ENCODE results near the gene SLC48A1. TPM values are rescaled to one million over a fixed set of nuclear protein-coding genes. Genes with fewer than 3 reads are reported as not detected.

SLC48A1 gene
- polyA plus RNA-seq, 3 donors, result 9.4 to 19.6 (median 15.8) TPM

- H3K9me3 Mint-ChIP-seq, result no peaks in the 10 kb centered on the region
- Histone ChIP-seq H3K36me3 (replicated peaks in 1 of 2; ENCODE audit: control insufficient read depth in 1 of 2, insufficient read depth in 2 of 2, low read length in 2 of 2) (peaks cover 11 to 24% of the 10 kb centered on the region in 2 donors), H3K4me2 (replicated peaks; ENCODE audit: extremely low read depth, low read length, poor library complexity, severe bottlenecking) (no peak overlapping the region), H3K9ac (ENCODE audit: insufficient read depth, low read length, poor library complexity, severe bottlenecking) (no peak overlapping the region), H3K79me2 (ENCODE audit: insufficient read depth, low read length) (peaks cover 98% of the 10 kb centered on the region), H4K20me1 (ENCODE audit: insufficient read depth, low read length) (peaks cover 39% of the 10 kb centered on the region), H3K4me3 (replicated peaks in 1 of 3; ENCODE audit: low read depth in 2 of 3, low read length in 3 of 3) (no peak overlapping the region), H3K9me3 (replicated peaks in 1 of 2; ENCODE audit: control insufficient read depth in 1 of 2, insufficient read depth in 1 of 2, low read length in 2 of 2) (no peaks in the 10 kb centered on the region), H3K27ac (ENCODE audit: low read depth in 1 of 2, low read length in 2 of 2) (peak overlapping the region in 1 of 2 donors; percentile 9), H3K27me3 (ENCODE audit: control insufficient read depth in 2 of 2, insufficient read depth in 2 of 2, low read length in 2 of 2) (no peaks in the 10 kb centered on the region), H2AFZ (ENCODE audit: insufficient read depth, low read depth, low read length, poor library complexity, severe bottlenecking) (no peak overlapping the region), H3K4me1 (ENCODE audit: control insufficient read depth in 1 of 2, insufficient read depth in 2 of 2, low read length in 2 of 2) (peaks cover 71 to 83% of the 10 kb centered on the region in 2 donors)
- peaks cover 0 to 3% (median 3%) of the 10 kb centered on the region in 3 donors for H3K27me3 Mint-ChIP-seq (ENCODE audit: low read depth in 3 of 3)
- intact Hi-C loops (cut with micrococcal nuclease), result no loop called here
- no peak for DNase-seq
- WGBS (ENCODE audit: insufficient coverage), result 50% methylated on average over 1 of the region's 2 CpGs
- H3K36me3 Mint-ChIP-seq, result peaks cover 22 to 41% of the 10 kb centered on the region in 2 donors
- H3K4me3 Mint-ChIP-seq, result no peak overlapping the region
- TF ChIP-seq CTCF (IDR thresholded peaks at IDR 0.05), result no peak
- H3K27ac Mint-ChIP-seq, result peak overlapping the region in 3 of 7 donors; percentile 37 to 86 (median 68)
- H3K4me1 Mint-ChIP-seq, result peaks cover 94% of the 10 kb centered on the region
Measured at GRCh38 chr12:47805417-47805816, 32.4 kb downstream of the SLC48A1 start.

- Mint-ChIP-seq H3K27ac (peak overlapping the region in 5 of 7 donors; percentile 24 to 94 (median 63)), H3K9me3 (no peaks in the 10 kb centered on the region), H3K36me3 (peaks cover 28 to 41% of the 10 kb centered on the region in 2 donors), H3K27me3 (ENCODE audit: low read depth in 3 of 3) (peaks cover 0 to 3% (median 2%) of the 10 kb centered on the region in 3 donors), H3K4me3 (no peak overlapping the region), H3K4me1 (peaks cover 94% of the 10 kb centered on the region)
- Histone ChIP-seq H4K20me1 (ENCODE audit: insufficient read depth, low read length) (peaks cover 27% of the 10 kb centered on the region), H3K27ac (ENCODE audit: low read depth in 1 of 2, low read length in 2 of 2) (peak overlapping the region; percentile 87 to 91), H3K27me3 (ENCODE audit: control insufficient read depth in 2 of 2, insufficient read depth in 2 of 2, low read length in 2 of 2) (no peaks in the 10 kb centered on the region), H3K4me1 (ENCODE audit: control insufficient read depth in 1 of 2, insufficient read depth in 2 of 2, low read length in 2 of 2) (peaks cover 71 to 83% of the 10 kb centered on the region in 2 donors), H2AFZ (ENCODE audit: insufficient read depth, low read depth, low read length, poor library complexity, severe bottlenecking) (no peak overlapping the region), H3K9ac (ENCODE audit: insufficient read depth, low read length, poor library complexity, severe bottlenecking) (no peak overlapping the region), H3K79me2 (ENCODE audit: insufficient read depth, low read length) (peaks cover 99% of the 10 kb centered on the region), H3K4me2 (replicated peaks; ENCODE audit: extremely low read depth, low read length, poor library complexity, severe bottlenecking) (peak overlapping the region; percentile 55), H3K4me3 (replicated peaks in 1 of 3; ENCODE audit: low read depth in 2 of 3, low read length in 3 of 3) (no peak overlapping the region), H3K36me3 (replicated peaks in 1 of 2; ENCODE audit: control insufficient read depth in 1 of 2, insufficient read depth in 2 of 2, low read length in 2 of 2) (peaks cover 11 to 24% of the 10 kb centered on the region in 2 donors), H3K9me3 (replicated peaks in 1 of 2; ENCODE audit: control insufficient read depth in 1 of 2, insufficient read depth in 1 of 2, low read length in 2 of 2) (no peaks in the 10 kb centered on the region)
- 77% methylated on average over 3 of the region's 5 CpGs for WGBS (ENCODE audit: insufficient coverage)
- no peak for TF ChIP-seq CTCF (IDR thresholded peaks at IDR 0.05)
- no peak for DNase-seq
- intact Hi-C loops (cut with micrococcal nuclease), result no loop called here
Measured at GRCh38 chr12:47807338-47807737, 34.3 kb downstream of the SLC48A1 start.

All from CD14-positive monocyte (primary cell).